GM12878 (cell line): ENCODE measurements around the gene TRAF7. TPM values are rescaled to one million over a fixed set of nuclear protein-coding genes. Genes with fewer than 3 reads are reported as not detected.

Experiments
- CBX3 ChIP-seq: fragments of 200-600 bp; sonication (generic); IDR thresholded peaks from 2 replicates; pipeline ENCODE4 v1.6.1; 2016; ENCODE audit warnings: low read depth, borderline replicate concordance
- CUX1 ChIP-seq: IDR thresholded peaks from 2 replicates; pipeline ENCODE4 v1.6.1; 2012; ENCODE audit warnings: improper control_type of control experiment, low read depth, low read length; ENCODE audit not compliant: insufficient replicate concordance
- EGR1 ChIP-seq, 2 experiments: IDR thresholded peaks; 1 replicate in 1 of 2; 2 replicates in 1 of 2; pipeline ENCODE4 v1.6.1; 2011 to 2012; ENCODE audit warnings: low read depth in 2 of 2, low read length in 2 of 2, borderline replicate concordance in 1 of 2, mild to moderate bottlenecking in 1 of 2, moderate library complexity in 1 of 2
- IRF4 ChIP-seq: IDR thresholded peaks from 2 replicates; pipeline ENCODE4 v1.6.1; 2011; ENCODE audit warnings: low read depth, low read length
- MTA3 ChIP-seq: IDR thresholded peaks from 2 replicates; pipeline ENCODE4 v1.6.1; 2012; ENCODE audit warnings: low read length, inconsistent platforms, borderline replicate concordance
- NFYB ChIP-seq: IDR thresholded peaks from 2 replicates; pipeline ENCODE4 v1.6.1; 2011; ENCODE audit warnings: low read depth, mild to moderate bottlenecking, low read length, improper control_type of control experiment, moderate library complexity; ENCODE audit not compliant: insufficient read depth
- ZNF207 ChIP-seq: fragments of 450-650 bp; IDR thresholded peaks from 2 replicates; pipeline ENCODE4 v1.6.1; 2014; ENCODE audit warnings: antibody characterized with exemption, mild to moderate bottlenecking, borderline replicate concordance
- polyA plus RNA-seq, 11 experiments: library from polyadenylated mRNA; depleted of rRNA in 4 of 11; unstranded in 6 of 11; stranded (reverse) in 5 of 11; fragments of >200 nt; fragmentation: Nextera tagmentation in 4 of 11; fragmentation: Illumina TruSeq in 1 of 11; extraction: Ambion mirVana in 4 of 11; extraction: Trizol in 1 of 11; gene quantifications; 1 replicate in 1 of 11; 2 replicates in 10 of 11; pipeline versions ENCODE4 v1.2.1 to v1.2.3, GENCODE V29; 2011 to 2016; ENCODE audit warnings: inconsistent platforms in 2 of 11, missing spikeins in 2 of 11, low read depth in 1 of 11
- total RNA-seq, 4 experiments: library from RNA; depleted of rRNA in 3 of 4; stranded (reverse); fragments of >200 nt in 3 of 4; fragmentation: Illumina TruSeq in 1 of 4; extraction: Trizol in 1 of 4; gene quantifications; 2 replicates each; pipeline versions ENCODE4 v1.2.1 to v1.2.3, GENCODE V29; 2013 to 2021

The TRAF7 gene
- total and polyA plus RNA-seq, 10 of the 15 experiments (the other 5 are each of a cell fraction or from before 2014, with no cell fraction given), result 0.61 to 87.0 (median 30.0) TPM

- TF ChIP-seq CUX1 (no peak), CBX3 (no peak), ZNF207 (no peak), EGR1 (IDR thresholded peaks at IDR 0.05; ENCODE audit: borderline replicate concordance in 1 of 2, low read depth in 2 of 2, low read length in 2 of 2) (no peak), NFYB (no peak), IRF4 (no peak), MTA3 (no peak)
Observed at GRCh38 chr16:2180962-2181923, 25.7 kb downstream of the TRAF7 start (continued).
